ENCODE measurements around the gene BEAN1.
"Not testable (repeated sequence)": the region's sequence is repeated elsewhere in the genome, so short reads cannot be mapped to it uniquely, and the experiment has no call there.

Gene BEAN1

DNA sequence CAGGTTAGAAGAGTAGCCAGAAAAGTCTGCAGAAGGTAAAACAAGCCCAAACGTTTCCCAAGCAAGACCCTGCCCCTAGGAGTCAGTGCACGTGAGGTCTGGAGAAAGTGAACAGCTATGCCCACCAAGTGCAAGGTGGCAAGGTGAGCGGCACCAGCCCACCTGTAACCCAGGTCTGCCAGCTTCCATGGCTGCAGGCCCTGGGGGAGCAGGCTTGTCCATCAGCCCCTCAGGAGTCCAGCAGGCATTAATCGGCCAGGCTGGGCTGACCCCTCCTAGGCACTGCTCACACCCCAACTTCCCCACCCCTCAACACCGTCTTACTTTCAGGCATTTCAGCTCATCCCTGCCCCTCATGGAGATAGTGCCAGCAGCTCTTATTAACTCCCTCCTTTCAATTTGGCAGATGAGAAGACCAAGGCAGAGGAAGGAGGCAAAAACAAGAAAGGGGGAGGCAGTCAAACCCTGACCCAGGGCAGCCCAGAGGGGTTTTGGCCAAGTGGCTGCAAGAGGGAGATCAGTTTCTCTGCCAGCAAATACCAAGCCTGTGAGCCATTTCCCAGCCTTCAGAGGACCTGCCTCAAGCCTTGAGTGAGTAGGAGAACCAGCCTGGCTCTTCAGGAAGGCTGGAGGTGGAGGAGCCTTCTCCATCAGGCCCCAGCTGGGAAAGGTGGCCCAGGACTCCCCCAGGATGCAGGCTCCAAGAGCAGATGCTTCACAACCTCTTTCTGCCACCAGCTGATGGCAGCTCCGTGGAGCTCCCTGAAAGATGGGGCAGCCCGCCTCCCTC lies 14.7 kb downstream of the BEAN1 start:
- no peak for DNase-seq (ENCODE audit: low spot score)

DNA sequence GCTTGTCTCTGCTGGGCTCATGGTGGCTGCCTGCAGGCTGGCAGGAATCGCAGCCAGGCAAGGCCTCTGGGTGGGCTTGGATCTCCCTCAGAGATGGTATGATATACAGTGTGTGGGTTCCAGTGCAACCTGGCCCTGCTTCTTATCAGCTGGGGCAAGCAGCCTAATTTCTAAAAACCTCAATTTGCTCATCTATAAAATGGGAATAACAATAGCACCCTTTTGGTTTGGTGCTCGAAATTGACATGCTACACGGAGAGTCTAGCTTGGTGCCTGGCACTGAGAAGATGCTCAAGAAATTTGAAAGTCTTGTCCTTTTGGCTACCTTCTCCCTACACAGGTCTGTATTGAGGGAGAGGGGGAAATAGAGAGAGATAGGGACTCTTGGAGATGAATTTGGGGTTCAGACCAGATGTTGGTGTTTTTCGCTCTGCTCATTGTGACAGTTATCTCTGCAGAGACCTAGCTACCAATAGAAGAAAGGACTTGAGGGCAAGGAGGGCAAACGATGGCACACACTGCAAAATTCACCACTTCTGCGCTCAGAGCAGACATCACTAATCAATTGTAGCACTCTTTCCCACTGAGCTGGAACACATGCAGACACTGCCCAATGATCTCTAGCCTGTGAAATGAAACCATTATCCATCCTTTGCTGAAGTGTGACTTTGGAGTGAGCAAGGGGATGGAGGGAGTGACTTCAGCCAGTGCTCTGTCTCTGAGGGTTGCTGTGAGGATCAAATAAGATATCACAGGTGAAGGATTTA lies 15.6 kb downstream of the BEAN1 start:
- DNase-seq (ENCODE audit: low spot score), result no peak

DNA sequence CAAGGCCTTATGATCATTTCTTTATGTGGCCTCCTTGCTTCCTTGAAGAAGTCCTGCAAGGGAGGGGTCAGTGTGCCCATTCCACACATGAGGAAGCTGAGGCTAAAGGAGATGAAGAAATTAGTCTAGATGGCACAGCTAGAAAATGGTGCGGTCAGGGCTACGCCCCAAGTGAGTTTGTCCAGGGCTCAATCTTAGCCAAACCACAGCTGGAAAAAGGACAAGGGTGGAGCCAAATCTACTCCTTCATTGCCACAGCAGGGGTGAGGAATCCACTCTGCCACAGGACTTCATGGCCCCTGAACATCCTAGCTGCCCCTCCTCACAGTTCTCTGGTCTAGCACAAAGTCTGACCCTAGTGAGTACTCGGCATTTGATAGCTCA lies 16.2 kb downstream of the BEAN1 start:
- DNase-seq (ENCODE audit: low spot score), result no peak

DNA sequence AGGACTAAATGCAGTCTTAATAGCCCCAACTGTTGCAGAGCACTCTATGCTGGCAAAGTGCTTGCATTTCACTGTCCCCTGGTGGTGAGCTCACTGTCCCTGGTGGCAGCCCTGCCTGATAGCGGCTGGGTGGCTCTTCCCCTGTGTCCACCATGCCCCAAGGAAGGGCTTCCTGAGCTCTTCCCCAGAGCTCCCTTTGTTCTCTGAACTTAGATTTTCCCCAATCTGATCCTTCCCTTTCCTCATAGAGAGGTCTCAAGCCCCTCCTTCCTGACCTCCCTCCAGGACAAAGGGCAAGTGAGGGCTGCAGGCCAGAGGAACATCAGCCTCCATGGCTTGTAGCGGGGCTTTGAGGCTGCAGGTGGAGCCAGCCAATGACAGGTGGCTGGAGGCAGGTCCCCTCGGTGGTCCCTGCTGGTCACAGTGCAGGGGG lies 17.0 kb downstream of the BEAN1 start:
- no peak for DNase-seq (ENCODE audit: low spot score)

DNA sequence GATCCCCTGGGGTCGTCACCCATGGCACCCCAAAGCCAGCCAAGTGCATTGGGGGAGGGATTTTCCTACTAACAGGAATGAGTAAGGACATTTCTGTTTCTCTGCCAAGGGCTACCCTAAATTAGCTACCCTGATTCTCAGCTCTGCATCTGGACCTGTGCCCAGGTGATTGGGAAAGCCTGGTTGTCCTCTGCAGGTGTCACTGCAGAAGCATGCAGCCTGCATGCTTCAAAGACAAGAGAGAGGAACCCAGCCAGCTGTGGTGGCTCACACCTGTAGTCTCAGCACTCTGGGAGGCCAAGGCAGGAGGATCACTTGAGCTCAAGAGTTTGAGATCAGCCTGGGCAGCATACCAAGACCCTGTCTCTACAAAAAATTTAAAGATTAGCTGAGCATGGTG lies 19.6 kb downstream of the BEAN1 start:
- DNase-seq (ENCODE audit: low spot score), result no peak

DNA sequence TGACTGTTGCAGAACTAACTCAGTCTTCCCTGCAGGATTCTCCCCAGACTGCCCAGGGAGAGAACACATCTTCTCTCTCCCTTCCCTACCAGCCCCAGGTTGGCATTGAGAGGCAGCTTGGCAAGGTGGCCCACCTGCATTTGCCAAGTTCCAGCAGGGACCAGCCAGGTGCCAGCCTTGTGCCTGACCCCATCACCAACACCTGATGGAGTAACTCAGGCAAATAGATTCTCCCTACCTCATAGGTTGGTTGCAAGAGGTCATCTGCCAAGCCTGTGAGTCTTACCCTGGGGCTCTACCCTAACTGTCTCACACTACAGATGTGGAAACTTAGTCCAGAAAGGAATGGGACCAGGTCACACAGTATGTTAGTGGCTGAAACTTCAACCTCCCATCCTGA lies 20.4 kb downstream of the BEAN1 start:
- DNase-seq (ENCODE audit: low spot score), result no peak

DNA sequence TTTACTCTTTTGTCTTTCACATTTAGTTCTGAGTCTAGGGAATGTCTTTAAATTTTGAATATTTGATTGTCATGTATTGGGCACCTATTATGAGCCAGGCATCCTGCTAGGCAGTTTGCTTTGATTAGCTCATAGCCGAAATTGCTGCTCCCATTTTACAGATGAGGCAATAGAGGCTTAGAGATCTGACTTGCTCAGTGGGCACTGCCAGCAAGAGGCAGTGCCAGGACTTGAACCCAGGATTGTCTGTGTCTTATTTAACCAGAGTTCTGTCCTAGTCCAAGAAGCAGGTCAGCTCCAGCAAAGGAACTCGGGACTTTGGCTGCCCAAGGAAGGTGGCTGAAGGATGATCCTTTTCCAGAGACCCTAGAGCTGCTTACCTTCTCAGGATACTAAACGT lies 24.5 kb downstream of the BEAN1 start:
- no peak for DNase-seq (ENCODE audit: low spot score)

DNA sequence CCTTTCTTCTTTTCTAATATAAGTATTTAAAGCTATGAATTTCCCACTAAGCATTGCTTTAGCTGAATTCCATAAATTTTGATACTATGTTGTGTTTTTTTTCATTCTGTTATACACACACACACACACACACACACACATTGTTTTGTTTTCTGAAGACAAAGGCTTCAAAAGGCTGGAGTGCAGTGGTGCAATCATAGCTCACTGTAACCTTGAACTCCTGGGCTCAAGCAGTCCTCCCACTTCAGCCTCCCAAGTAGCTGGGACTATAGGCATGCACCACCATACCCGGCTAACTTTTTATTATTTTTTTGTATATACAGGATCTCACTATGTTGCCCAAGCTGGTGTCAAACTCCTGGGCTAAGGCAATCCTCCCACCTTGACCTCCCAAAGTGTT lies 26.1 kb downstream of the BEAN1 start:
- not testable (repeated sequence) for DNase-seq (ENCODE audit: low spot score)

DNA sequence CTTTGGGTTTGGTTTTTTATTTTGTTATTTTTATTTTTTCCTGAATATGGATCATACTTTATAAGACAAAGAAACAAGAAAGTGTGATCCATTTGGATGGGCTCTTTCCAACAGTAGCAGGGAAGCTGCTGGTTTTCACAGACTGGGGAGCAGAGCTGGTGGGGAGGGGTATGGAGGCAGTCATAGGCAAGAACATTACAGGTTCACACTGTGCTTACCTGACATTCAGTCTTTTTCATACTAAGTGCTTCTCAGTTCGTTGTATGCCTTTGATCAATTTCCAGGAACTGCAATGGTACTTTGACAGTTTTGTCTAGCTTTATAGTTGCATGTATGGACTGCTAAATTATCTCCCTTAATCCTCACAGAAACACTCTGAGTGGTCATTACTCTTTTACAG lies 27.7 kb downstream of the BEAN1 start:
- no peak for DNase-seq (ENCODE audit: low spot score)

DNA sequence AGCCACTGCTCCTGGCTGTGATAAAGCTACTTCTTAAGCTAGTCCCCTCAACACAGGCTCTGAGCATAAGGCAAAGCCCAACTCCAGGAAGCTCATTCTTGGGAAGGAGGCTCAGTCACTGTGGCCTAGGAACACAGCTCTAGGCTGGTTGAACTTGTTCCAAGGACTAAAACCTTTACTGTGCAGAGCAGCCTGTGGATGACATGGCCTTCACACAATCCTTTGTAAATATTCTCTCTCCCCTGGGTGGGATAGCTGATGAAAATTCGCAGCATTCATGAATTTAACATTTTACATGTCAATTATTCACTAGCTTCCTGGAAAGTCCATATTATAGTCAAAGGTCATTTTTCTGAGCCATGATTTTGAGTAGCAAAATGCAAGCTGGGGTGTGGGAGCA lies 28.9 kb downstream of the BEAN1 start:
- DNase-seq (ENCODE audit: low spot score), result no peak

DNA sequence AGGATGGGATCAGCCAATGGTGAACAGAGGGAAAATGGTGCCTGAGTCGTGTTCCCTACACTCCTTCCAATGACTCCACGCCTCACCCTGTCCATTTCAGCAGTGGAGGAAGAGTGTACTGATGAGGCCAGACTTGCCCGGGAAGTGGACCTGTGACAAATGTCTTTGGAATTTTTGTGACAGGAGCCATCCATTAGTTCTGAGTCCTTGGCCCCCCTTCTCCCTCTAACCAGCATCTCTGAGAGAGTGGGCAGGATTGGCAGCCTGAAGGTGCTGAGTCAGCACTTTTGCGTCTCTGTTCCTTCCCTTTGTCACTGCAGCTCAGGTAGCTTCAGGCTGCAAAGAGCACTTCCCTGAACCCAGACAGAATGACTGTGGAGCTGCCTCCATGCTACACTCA lies 30.8 kb downstream of the BEAN1 start:
- no peak for DNase-seq (ENCODE audit: low spot score)

DNA sequence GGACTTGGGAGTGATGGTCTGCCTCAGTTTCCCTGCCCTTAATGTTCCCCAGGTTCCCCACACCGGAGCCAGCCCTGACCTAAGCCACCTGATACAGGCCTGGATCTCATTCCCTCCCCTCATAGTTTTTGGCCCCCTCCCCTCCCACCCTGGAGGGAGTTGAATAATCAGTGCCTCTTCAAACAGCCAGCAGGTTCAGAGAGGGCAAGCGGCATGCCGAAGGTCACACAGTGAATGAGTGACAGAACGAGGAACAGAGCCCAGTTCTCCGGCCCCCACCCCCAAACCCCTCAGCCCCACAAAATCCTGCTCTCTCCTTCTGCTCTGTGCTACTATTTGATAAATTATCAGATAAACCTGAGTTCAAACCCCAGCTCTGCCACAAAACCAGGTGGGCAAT lies 31.2 kb downstream of the BEAN1 start:
- no peak for DNase-seq (ENCODE audit: low spot score)

DNA sequence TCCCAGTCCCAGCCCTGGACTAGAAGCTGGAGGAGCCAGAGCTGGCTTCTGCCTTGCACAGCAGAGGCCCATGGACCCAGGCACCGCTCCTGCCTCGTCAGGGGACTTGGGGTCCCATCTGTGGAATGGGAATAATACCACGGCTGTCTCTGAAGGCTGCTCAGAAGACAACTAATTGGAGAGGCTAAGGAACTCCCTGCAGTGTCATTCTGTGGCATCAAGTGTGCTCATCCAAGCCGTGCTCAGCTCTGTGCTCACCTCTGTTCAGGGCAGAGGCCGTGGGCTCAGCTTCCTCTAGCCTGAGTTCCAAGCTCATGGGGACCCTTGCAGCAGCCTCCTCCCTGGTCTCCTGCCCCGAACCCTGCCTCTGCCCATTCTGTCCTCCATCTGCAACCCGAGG lies 31.8 kb downstream of the BEAN1 start:
- DNase-seq (ENCODE audit: low spot score), result no peak

DNA sequence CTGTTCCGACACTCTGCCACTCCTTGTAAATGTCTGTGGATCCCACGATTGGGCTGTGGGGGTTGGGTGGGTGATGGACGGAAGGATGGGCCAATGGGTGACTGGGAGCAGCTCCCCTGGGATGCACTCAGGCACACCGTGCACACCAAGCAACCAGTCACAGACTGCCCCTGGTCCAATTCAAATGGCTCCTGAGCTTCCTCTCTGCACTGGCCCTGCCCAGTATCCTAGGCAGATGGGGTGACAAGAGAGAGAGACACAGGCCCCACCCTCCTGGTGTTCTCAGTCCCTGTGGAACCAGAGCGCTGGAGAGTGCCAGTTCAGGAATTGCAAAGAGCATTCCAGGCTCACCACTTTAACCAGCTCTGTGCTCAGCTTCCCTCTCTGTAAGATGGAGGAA lies 32.8 kb downstream of the BEAN1 start:
- DNase-seq (ENCODE audit: low spot score), result no peak

DNA sequence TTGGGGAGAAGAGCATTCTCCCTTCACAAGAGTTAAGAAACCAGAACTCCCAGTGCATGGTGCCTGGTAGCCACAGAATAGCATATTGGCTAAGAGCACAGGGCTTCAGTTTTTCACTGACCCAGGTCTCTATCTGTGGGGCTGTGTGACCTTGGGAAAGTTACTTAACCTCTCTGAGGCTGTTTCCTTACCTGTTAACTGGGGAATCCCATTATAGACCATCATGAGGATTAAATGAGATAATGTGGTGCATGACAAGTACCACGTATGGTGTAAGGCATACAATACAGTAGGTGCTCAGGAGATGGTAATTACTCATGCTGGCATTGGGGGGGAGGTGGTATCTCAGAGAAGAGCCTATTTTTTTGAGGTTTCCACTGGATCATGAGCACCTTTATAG lies 33.6 kb downstream of the BEAN1 start:
- no peak for DNase-seq (ENCODE audit: low spot score)

DNA sequence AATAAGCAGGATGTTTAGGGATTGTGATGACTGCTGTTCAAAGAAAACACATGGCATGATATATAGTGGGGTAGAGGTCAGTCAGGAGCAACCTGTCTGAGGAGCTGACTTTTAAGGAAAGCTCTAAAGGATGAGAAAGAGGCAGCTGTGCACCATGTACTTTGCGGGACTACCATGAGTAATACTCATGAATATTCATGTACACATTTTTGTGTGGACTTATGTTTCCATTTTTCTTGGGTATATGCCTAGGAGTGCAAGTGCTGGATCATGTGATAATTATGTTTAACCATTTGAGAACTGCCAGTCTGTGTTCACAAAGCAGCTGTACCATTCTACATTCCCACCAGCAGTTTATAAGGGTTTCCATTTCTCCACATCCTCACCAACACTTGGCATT lies 35.8 kb downstream of the BEAN1 start:
- DNase-seq (ENCODE audit: low spot score), result no peak

DNA sequence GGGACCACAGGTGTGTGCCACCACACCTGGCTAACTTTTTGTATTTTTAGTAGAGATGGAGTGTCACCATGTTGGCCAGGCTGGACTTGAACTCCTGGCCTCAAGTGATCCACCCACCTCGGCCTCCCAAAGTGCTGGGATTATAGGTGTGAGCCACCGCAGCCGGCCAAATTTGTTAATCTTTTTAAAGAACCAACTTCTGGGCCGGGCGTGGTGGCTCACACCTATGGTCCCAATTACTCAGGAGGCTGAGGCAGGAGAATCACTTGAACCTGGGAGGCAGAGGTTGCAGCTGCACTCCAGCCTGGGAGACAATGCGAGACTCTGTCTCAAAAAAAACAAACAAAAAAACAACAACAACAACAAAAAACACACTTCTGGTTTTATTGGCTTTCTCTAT lies 38.9 kb downstream of the BEAN1 start:
- not testable (repeated sequence) for DNase-seq (ENCODE audit: low spot score)

DNA sequence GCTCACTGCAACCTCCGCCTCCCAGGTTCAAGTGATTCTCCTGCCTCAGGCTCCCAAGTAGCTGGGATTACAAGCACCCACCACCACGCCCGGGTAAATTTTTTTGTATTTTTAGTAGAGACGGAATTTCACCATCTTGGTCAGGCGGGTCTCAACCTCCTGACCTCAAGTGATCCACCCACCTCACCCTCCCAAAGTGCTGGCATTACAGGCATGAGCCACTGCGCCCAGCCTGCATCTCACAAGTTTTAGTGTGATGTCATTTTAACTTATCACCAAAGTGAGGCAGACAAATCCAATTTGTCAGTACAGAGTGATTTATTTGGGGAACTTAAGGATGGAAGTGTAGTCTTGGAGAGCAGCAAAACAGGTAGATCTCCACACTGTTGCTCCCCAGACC lies 39.5 kb downstream of the BEAN1 start:
- not testable (repeated sequence) for DNase-seq (ENCODE audit: low spot score)

DNA sequence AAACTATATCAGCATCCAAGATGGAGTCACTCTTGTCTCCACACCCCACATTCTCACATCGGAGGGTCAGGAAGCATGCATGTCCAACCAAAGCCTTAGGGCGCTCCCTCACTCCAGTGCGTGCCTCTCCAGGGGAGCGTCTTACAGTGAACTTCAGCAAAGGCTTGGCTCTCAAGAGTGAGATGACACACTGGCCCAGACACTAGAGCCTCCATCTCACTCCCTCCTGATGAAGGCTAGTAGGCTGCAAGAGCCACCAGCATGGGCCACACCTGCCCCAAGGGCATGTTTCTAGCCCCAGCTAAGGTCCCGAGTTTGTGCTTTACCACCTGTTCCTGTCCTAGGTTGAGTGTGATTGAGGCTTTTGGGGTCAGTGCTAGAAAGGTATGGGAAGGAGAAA lies 40.5 kb downstream of the BEAN1 start:
- DNase-seq (ENCODE audit: low spot score), result no peak

DNA sequence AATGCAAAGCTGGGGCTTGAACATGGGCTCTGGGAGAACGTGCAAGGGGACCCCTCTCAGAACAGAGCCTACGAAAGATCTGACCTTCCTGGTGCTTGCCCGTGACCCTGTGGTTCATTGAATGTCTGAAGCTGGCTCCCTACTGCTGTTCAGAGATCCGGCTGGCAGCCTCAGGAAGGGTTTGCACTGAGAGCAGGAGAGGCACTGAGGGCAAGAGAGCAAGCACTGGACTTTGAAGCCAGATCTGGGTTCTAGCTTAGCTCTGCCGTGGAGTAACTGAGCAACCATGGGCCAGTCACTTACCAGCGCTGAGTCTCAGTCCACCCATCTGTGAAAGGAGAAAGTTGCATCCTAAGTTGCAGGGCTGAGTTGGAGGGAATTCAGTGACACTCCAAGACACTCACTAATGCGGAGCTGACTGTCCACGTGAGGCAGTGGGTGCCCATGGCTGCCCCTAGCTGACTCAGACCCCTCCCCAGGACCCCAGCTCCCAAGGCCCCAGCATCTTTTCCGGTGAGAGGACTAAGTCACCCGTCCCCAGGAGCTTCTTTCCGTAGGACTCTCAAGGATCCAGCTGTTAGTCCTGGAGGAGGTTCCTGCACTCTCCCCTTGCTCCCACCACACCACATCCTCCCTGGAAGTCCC lies 41.3 kb downstream of the BEAN1 start:
- no peak for DNase-seq (ENCODE audit: low spot score)

DNA sequence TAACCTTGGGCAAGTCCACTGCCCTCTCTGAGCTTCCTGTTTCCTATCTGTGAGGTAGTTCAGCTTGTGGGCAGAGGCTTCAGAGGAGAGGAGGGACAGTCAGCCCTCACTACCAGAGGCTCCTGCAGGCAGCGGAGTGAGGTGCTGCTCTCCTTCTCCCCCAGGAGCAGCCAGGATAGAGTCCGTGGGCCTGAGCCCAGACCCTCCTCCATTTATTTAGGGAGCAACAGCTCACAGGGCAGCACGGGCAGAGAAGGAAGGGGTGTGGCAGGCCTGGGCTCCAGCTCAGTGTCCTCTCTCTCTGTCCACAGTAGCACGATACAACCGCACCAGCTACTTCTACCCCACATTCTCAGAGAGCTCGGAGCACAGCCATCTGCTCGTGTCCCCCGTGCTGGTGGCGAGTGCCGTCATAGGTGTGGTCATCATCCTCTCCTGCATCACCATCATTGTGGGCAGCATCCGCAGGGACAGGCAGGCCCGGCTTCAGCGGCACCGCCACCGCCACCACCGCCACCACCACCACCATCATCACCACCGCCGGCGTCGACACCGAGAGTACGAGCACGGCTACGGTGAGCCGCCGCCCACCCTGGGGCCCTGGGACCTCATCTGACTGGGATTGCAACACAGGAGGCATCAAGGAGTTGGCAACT lies 42.3 kb downstream of the BEAN1 start:
- DNase-seq (ENCODE audit: low spot score), result no peak

DNA sequence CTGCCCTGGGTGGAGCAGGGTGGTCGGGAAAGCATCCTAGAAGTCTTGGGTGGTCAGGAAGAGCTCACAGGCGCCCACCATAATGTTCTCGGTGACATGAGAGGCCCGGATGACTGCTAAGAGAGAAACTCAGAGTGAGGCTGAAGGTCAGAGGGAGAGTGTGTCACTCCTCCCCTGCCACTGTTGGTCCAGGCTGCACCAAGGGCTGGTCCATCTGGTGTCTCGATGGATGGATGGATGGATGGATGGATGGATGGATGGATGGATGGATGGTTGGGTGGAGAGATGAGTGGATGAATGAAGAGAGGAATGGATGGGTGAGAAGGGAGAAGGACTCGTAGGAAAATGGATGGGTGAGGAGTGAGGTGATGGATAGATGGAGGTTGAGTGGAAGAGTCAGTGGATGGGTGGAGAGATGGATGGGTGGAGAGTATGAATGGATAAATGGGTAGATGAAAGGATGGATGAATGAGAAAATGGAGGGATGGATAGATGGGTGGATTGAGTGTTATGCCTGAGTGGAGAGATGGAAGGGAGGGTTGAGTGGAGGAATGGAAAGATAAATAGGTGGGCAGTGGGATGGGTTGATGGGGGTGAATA lies 43.0 kb downstream of the BEAN1 start:
- no peak for DNase-seq (ENCODE audit: low spot score)

Measured in globus pallidus (tissue), 1 donor.